ENCODE data around the gene CEP83.

GRCh38 chr12:94491489-94491888 is 31.8 kb upstream of the CEP83 start:
- TF ChIP-seq CTCF (IDR thresholded peaks at IDR 0.05 in 8 of 11, conservative IDR thresholded peaks at IDR 0.05 in 3 of 11) = no peak
- TF ChIP-seq POLR2A (IDR thresholded peaks at IDR 0.05) = no peak

All from spleen (tissue), 7 donors.